ENCODE data around the gene PRDX5.

PRDX5 gene

GRCh38 chr11:64367931-64368672 is 50.2 kb downstream of the PRDX5 start:
- no peak for DNase-seq

- DNase-seq: no peak
Observed at GRCh38 chr11:64368673-64369074, 50.8 kb downstream of the PRDX5 start.

GRCh38 chr11:64369440-64370421 is 51.8 kb downstream of the PRDX5 start:
- DNase-seq: no peak

GRCh38 chr11:64371201-64371600 is 53.3 kb downstream of the PRDX5 start:
- DNase-seq: no peak

Measured in hematopoietic multipotent progenitor cell treated with erythropoietin and hydrocortisone succinate and interleukin-3 and kit ligand, for 6 days (in vitro differentiated cells).